IMR-90 (cell line): ENCODE results near the gene PIN1. TPM values are rescaled to one million over a fixed set of nuclear protein-coding genes. Genes with fewer than 3 reads are reported as not detected.

Source experiments
- ATAC-seq: fragments of 200-7000 bp; cut with Tn5 transposase; 2 replicates; pipeline ENCODE4 v1.9.1; 2020; ENCODE audit warnings: low read depth, mild to moderate bottlenecking, moderate library complexity
- BruUV-seq: library from RNA; stranded (reverse); fragments of 400-500 nt; replicated peaks from 2 replicates; lab custom pipeline; 2021; lab: Mats Ljungman, UMichigan
- CTCF ChIA-PET: fragments of 300-600 bp; formaldehyde crosslinking; extraction: SDS; loops from one replicate; lab custom pipeline; 2021; ENCODE audit warnings: antibody characterized with exemption; lab: Yijun Ruan, JAX
- POLR2A ChIA-PET: fragments of 300-600 bp; sonication (Branson Sonifier 250); formaldehyde crosslinking; loops from one replicate; lab custom pipeline; 2022; ENCODE audit warnings: antibody characterized with exemption; ENCODE audit not compliant: unreplicated experiment; lab: Charles Lee
- DNase-seq: peaks from one replicate; pipeline ENCODE4 v3.0.0; 2013
- H2AFZ ChIP-seq: replicated peaks from 2 replicates; pipeline ENCODE3; 2013; ENCODE audit warnings: low read length, mild to moderate bottlenecking; ENCODE audit not compliant: poor library complexity
- H2AK5ac ChIP-seq: 2 replicates; pipeline ENCODE4 v1.6.1; 2013; ENCODE audit warnings: low read depth, low read length, inconsistent platforms
- H2AK9ac ChIP-seq: replicated peaks from 2 replicates; pipeline ENCODE3; 2013; ENCODE audit warnings: mild to moderate bottlenecking, low read depth, low read length, moderate library complexity; ENCODE audit not compliant: poor library complexity
- H2BK120ac ChIP-seq: 2 replicates; pipeline ENCODE4 v1.6.1; 2013; ENCODE audit warnings: low read depth, low read length, inconsistent platforms
- H2BK15ac ChIP-seq: 3 replicates; pipeline ENCODE4 v1.6.1; 2013; ENCODE audit warnings: low read depth, low read length, inconsistent platforms
- H2BK20ac ChIP-seq: 2 replicates; pipeline ENCODE4 v1.6.1; 2013; ENCODE audit warnings: low read depth, mild to moderate bottlenecking, inconsistent platforms, low read length, moderate library complexity
- H2BK5ac ChIP-seq: 2 replicates; pipeline ENCODE4 v1.6.1; 2013; ENCODE audit warnings: mild to moderate bottlenecking, low read depth, low read length, inconsistent platforms; ENCODE audit not compliant: poor library complexity, severe bottlenecking
- H3K14ac ChIP-seq: replicated peaks from 2 replicates; pipeline ENCODE4 v1.6.1; 2013; ENCODE audit warnings: low read depth, low read length, inconsistent platforms
- H3K18ac ChIP-seq: 2 replicates; pipeline ENCODE4 v1.6.1; 2013; ENCODE audit warnings: low read depth, low read length, control low read depth
- H3K23ac ChIP-seq: 2 replicates; pipeline ENCODE4 v1.6.1; 2013; ENCODE audit warnings: low read depth, low read length, inconsistent platforms
- H3K27ac ChIP-seq: 2 replicates; pipeline ENCODE4 v1.5.1; 2013; ENCODE audit warnings: mild to moderate bottlenecking, control low read depth, low read length; ENCODE audit not compliant: insufficient read depth
- H3K27me3 ChIP-seq: 2 replicates; pipeline ENCODE4 v1.6.1; 2013; ENCODE audit warnings: low read length; ENCODE audit not compliant: control insufficient read depth, insufficient read depth
- H3K36me3 ChIP-seq: 2 replicates; pipeline ENCODE4 v1.6.1; 2013; ENCODE audit warnings: low read length, mixed read lengths; ENCODE audit not compliant: control insufficient read depth, insufficient read depth
- H3K4ac ChIP-seq: 2 replicates; pipeline ENCODE4 v1.6.1; 2013; ENCODE audit warnings: low read depth, low read length, inconsistent platforms
- H3K4me1 ChIP-seq: 2 replicates; pipeline ENCODE4 v1.6.1; 2013; ENCODE audit warnings: low read length, mixed read lengths; ENCODE audit not compliant: control insufficient read depth, insufficient read depth
- H3K4me2 ChIP-seq: 2 replicates; pipeline ENCODE4 v1.6.1; 2013; ENCODE audit warnings: low read depth, mild to moderate bottlenecking, control low read depth, low read length, moderate library complexity
- H3K4me3 ChIP-seq: 2 replicates; pipeline ENCODE4 v1.5.1; 2013; ENCODE audit warnings: low read depth, mild to moderate bottlenecking, control low read depth, low read length, moderate library complexity; ENCODE audit not compliant: insufficient read depth
- H3K56ac ChIP-seq: 2 replicates; pipeline ENCODE4 v1.6.1; 2013; ENCODE audit warnings: low read length, inconsistent platforms; ENCODE audit not compliant: insufficient read depth; ENCODE audit errors: extremely low read depth
- H3K79me1 ChIP-seq, 2 experiments: 2 replicates each; pipeline ENCODE4 v1.6.1; 2013; ENCODE audit warnings: low read length in 2 of 2, inconsistent platforms in 1 of 2, low read depth in 1 of 2
- H3K9ac ChIP-seq: 2 replicates; pipeline ENCODE4 v1.6.1; 2013; ENCODE audit warnings: low read depth, low read length, control low read depth
- H3K9me1 ChIP-seq: 2 replicates; pipeline ENCODE4 v1.6.1; 2013; ENCODE audit warnings: low read length, inconsistent platforms; ENCODE audit not compliant: insufficient read depth
- H3K9me3 ChIP-seq: 2 replicates; pipeline ENCODE4 v1.6.1; 2013; ENCODE audit warnings: low read length; ENCODE audit not compliant: control insufficient read depth, insufficient read depth
- H4K20me1 ChIP-seq: 2 replicates; pipeline ENCODE4 v1.6.1; 2013; ENCODE audit warnings: low read length, inconsistent platforms; ENCODE audit not compliant: insufficient read depth
- H4K5ac ChIP-seq: 2 replicates; pipeline ENCODE4 v1.6.1; 2013; ENCODE audit warnings: mild to moderate bottlenecking, low read depth, low read length, control low read depth
- H4K8ac ChIP-seq, 2 experiments: 2 replicates each; pipeline ENCODE4 v1.6.1; 2013; ENCODE audit warnings: low read depth in 2 of 2, low read length in 2 of 2, control low read depth in 1 of 2, inconsistent platforms in 1 of 2
- H4K91ac ChIP-seq: 2 replicates; pipeline ENCODE4 v1.6.1; 2013; ENCODE audit warnings: low read depth, low read length, inconsistent platforms; ENCODE audit not compliant: insufficient read depth
- CTCF ChIP-seq: conservative IDR thresholded peaks from 2 replicates; pipeline ENCODE4 v1.5.1; 2012; ENCODE audit warnings: mild to moderate bottlenecking, low read depth, low read length, improper control_type of control experiment
- FOS ChIP-seq: fragments of 150-350 bp; IDR thresholded peaks from 2 replicates; pipeline ENCODE4 v1.6.1; 2016; ENCODE audit warnings: low read depth, low read length
- MAZ ChIP-seq: IDR thresholded peaks from 2 replicates; pipeline ENCODE4 v1.6.1; 2012; ENCODE audit warnings: low read depth, mild to moderate bottlenecking, low read length, improper control_type of control experiment, moderate library complexity, borderline replicate concordance
- NFE2L2 ChIP-seq: fragments of 150-350 bp; IDR thresholded peaks from 2 replicates; pipeline ENCODE4 v1.6.1; 2016; ENCODE audit warnings: low read depth, mild to moderate bottlenecking, low read length
- RCOR1 ChIP-seq: IDR thresholded peaks from 2 replicates; pipeline ENCODE4 v1.6.1; 2012; ENCODE audit warnings: mild to moderate bottlenecking, low read length, improper control_type of control experiment; ENCODE audit not compliant: insufficient replicate concordance
- RFX5 ChIP-seq: IDR thresholded peaks from 2 replicates; pipeline ENCODE4 v1.8.0; 2012; ENCODE audit warnings: low read depth, mild to moderate bottlenecking, low read length, moderate library complexity
- WGBS, 2 experiments: methylation state at CpG; one replicate each; pipeline versions ENCODE4 v1.1.5 to v1.1.7; 2013; ENCODE audit warnings: missing lambda C conversion rate in 2 of 2; ENCODE audit not compliant: insufficient read length in 1 of 2; ENCODE audit errors: extremely low coverage in 2 of 2; 5-methylcytosine and 5-hydroxymethylcytosine counted together
- dilution Hi-C: fragments of 300-500 bp; cut with HindIII; formaldehyde crosslinking; loops from one replicate; pipeline ENCODE4 v1.14.3; 2018; ENCODE audit warnings: low sequenced_read_pairs; ENCODE audit not compliant: unreplicated experiment
- in situ Hi-C: fragments of 300-500 bp; cut with MboI; formaldehyde crosslinking; loops from 3 replicates; pipeline ENCODE4 v1.14.3; 2019; ENCODE audit warnings: low sequenced_read_pairs, inconsistent platforms, mixed read lengths
- intact Hi-C: fragments of 100-400 bp; cut with micrococcal nuclease; formaldehyde crosslinking; loops from 2 replicates; pipeline ENCODE4 v1.10.0; 2022
- polyA plus RNA-seq, 3 experiments: library from polyadenylated mRNA; depleted of rRNA; stranded (reverse); fragments of >200 nt; gene quantifications; 2 replicates each; pipeline ENCODE4 v1.2.3, GENCODE V29; 2012; ENCODE audit warnings: low replicate concordance in 1 of 3
- total RNA-seq: library from RNA; depleted of rRNA; stranded (reverse); fragments of >200 nt; gene quantifications from 2 replicates; pipeline ENCODE4 v1.2.3, GENCODE V29; 2012

The PIN1 gene
- total and polyA plus RNA-seq, 2 of the 4 experiments (the other 2 are of a cell fraction) = 76.0 to 105 TPM

- Histone ChIP-seq H3K9me3 (no peaks in the 10 kb centered on the region), H3K36me3 (peaks cover 5% of the 10 kb centered on the region; the same call in 1 of the 2 replicates), H3K4me3 (no peak overlapping the region), H3K4me1 (no peaks in the 10 kb centered on the region), H3K14ac (no peak overlapping the region), H3K23ac (no peak overlapping the region), H3K4ac (no peak overlapping the region), H2BK20ac (no peak overlapping the region), H4K8ac (no peak overlapping the region), H3K27ac (no peak overlapping the region), H2BK15ac (no peak overlapping the region), H3K9me1 (0 out of 2 replicates have a peak, but pooled peaks cover 3% of the 10 kb centered on the region), H4K5ac (no peak overlapping the region), H2BK5ac (no peak overlapping the region), H3K79me1 (peaks cover 3 to 6% of the 10 kb centered on the region in 2 experiments; a peak in 3 of 4 replicates), H3K4me2 (no peak overlapping the region), H4K91ac (no peak overlapping the region), H2AFZ (no peak overlapping the region), H3K56ac (no peak overlapping the region), H4K20me1 (no peaks in the 10 kb centered on the region), H3K27me3 (no peaks in the 10 kb centered on the region), H2BK120ac (no peak overlapping the region), H2AK5ac (no peak overlapping the region), H3K18ac (no peak overlapping the region), H3K9ac (no peak overlapping the region), H2AK9ac (no peak overlapping the region)
- in situ Hi-C loops = no loop called here
- dilution Hi-C loops = no loop called here
- ChIA-PET POLR2A (no interaction called here), CTCF (no interaction called here)
- TF ChIP-seq MAZ (no peak), RCOR1 (no peak), FOS (no peak), RFX5 (no peak), CTCF (no peak), NFE2L2 (no peak)
- DNase-seq = no peak
- ATAC-seq = no peak
- intact Hi-C loops = no loop called here
- 100% methylated on average over 7 of the region's 13 CpGs; no CpG with 5 or more reads in 1 of the 2 experiments for WGBS, 2 experiments
- no TSS peak for BruUV-seq
Measured at GRCh38 chr19:9857076-9857721, 22.1 kb downstream of the PIN1 start.
